H1 (cell line): ENCODE data around the gene POLDIP2. TPM values are rescaled to one million over a fixed set of nuclear protein-coding genes. Genes with fewer than 3 reads are reported as not detected.

ENCODE experiments used
- CTBP2 ChIP-seq: IDR thresholded peaks from 2 replicates; pipeline ENCODE4 v1.7.0; 2011; ENCODE audit warnings: borderline replicate concordance, mild to moderate bottlenecking, moderate library complexity, mixed read lengths, low read length; ENCODE audit not compliant: insufficient read depth, insufficient read length
- NRF1 ChIP-seq: IDR thresholded peaks from 2 replicates; pipeline ENCODE4 v1.6.1; 2011; ENCODE audit warnings: mild to moderate bottlenecking, low read depth, low read length, improper control_type of control experiment
- SP1 ChIP-seq: IDR thresholded peaks from 2 replicates; pipeline ENCODE4 v1.6.1; 2011; ENCODE audit warnings: low read depth, low read length
- polyA plus RNA-seq, 7 experiments: library from polyadenylated mRNA; depleted of rRNA in 3 of 7; stranded (reverse) in 5 of 7; unstranded in 2 of 7; fragments of >200 nt in 5 of 7; fragments of 200-250 nt in 2 of 7; gene quantifications; 1 replicate in 5 of 7; 2 replicates in 1 of 7; 4 replicates in 1 of 7; pipeline versions ENCODE4 v1.2.1 to v1.2.3, GENCODE V29; 2011 to 2013; ENCODE audit warnings: missing spikeins in 2 of 7, mixed read lengths in 2 of 7
- total RNA-seq: library from RNA; stranded (reverse); fragmentation: NEBNext Ultra II Directional; extraction: Animal tissue kit (Norgen Biotek cat#: 25700); gene quantifications from 2 replicates; pipeline ENCODE4 v1.2.1, GENCODE V29; 2021

The POLDIP2 gene
- total and polyA plus RNA-seq, 2 of the 8 experiments (the other 6 are each of a cell fraction or from before 2014, with no cell fraction given), result 74.0 to 76.1 TPM

GRCh38 chr17:28318759-28319597 is 38.3 kb downstream of the POLDIP2 start, which contains the start of gene TMEM97 (continued):
- TF ChIP-seq CTBP2 (no peak), SP1 (peak; percentile 77), NRF1 (no peak)
